ENCODE results near the gene BEX3.

DNA sequence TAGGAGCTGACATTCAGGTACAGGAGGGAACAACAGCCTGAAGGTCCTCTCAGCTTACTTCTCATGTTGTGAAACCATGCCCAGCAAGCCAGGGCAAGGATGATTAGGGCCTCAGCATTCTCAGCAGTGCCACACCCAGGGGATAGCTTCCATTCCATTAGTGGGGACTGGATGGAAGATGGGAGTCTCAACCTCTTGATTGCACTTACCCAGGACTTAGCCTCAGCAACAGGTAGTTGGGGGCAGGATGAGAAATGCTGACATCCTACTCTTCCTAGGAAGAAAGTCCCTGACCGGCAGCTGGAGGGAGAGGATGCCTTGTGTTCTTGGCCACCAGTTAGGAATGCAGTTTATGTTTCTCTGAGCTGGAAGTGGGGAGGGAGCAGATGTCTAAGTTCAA, 8.8 kb upstream of the BEX3 start:
- TF ChIP-seq GATA2 (IDR thresholded peaks at IDR 0.05; ENCODE audit: low read depth, low read length) (no peak), GATA3 (IDR thresholded peaks at IDR 0.05; ENCODE audit: low read depth, low read length) (no peak)
